ENCODE measurements around the gene CYP4F22. TPM values are rescaled to one million over a fixed set of nuclear protein-coding genes. Genes with fewer than 3 reads are reported as not detected.
"Not testable (repeated sequence)": the region's sequence is repeated elsewhere in the genome, so short reads cannot be mapped to it uniquely, and the experiment has no call there.

CYP4F22 gene
- total and polyA plus RNA-seq, 5 donors = not detected

GRCh38 chr19:15495151-15495550, 13.2 kb upstream of the CYP4F22 start:
- Histone ChIP-seq H3K9me3 (ENCODE audit: control insufficient read depth, low read length) (no peaks in the 10 kb centered on the region), H3K4me1 (ENCODE audit: control insufficient read depth, insufficient read depth, low read length) (no peaks in the 10 kb centered on the region), H3K27ac (ENCODE audit: low read length) (no peak overlapping the region), H3K4me3 (ENCODE audit: low read length) (no peak overlapping the region), H3K27me3 (ENCODE audit: control insufficient read depth, insufficient read depth) (no peaks in the 10 kb centered on the region)
- WGBS = 87% methylated on average over 1 of the region's 1 CpG
- DNase-seq = no peak
- ATAC-seq = no peak
- intact Hi-C loops (cut with DNase I) = no loop called here

GRCh38 chr19:15498156-15498858, 10.0 kb upstream of the CYP4F22 start:
- no peaks in the 10 kb centered on the region for H3K4me1 ChIP-seq (ENCODE audit: control insufficient read depth, insufficient read depth, low read length)
- intact Hi-C loops (cut with DNase I) = no loop called here
- no peaks in the 10 kb centered on the region for H3K27me3 ChIP-seq (ENCODE audit: control insufficient read depth, insufficient read depth)
- ATAC-seq = no peak
- H3K27ac ChIP-seq (ENCODE audit: low read length) = no peak overlapping the region
- DNase-seq = no peak
- H3K9me3 ChIP-seq (ENCODE audit: control insufficient read depth, low read length) = no peaks in the 10 kb centered on the region
- WGBS = 67% methylated on average over 10 of the region's 10 CpGs
- no peak overlapping the region for H3K4me3 ChIP-seq (ENCODE audit: low read length)

GRCh38 chr19:15498910-15499309, 9.4 kb upstream of the CYP4F22 start:
- Histone ChIP-seq H3K4me3 (ENCODE audit: low read length) (no peak overlapping the region), H3K9me3 (ENCODE audit: control insufficient read depth, low read length) (no peaks in the 10 kb centered on the region), H3K27me3 (ENCODE audit: control insufficient read depth, insufficient read depth) (no peaks in the 10 kb centered on the region), H3K4me1 (ENCODE audit: control insufficient read depth, insufficient read depth, low read length) (no peaks in the 10 kb centered on the region), H3K27ac (ENCODE audit: low read length) (no peak overlapping the region)
- DNase-seq (no peak), ATAC-seq (no peak)
- 54% methylated on average over 6 of the region's 6 CpGs for WGBS
- intact Hi-C loops (cut with DNase I) = no loop called here

- intact Hi-C loops (cut with DNase I) = no loop called here
- no peak for ATAC-seq
- Histone ChIP-seq H3K4me1 (ENCODE audit: control insufficient read depth, insufficient read depth, low read length) (no peaks in the 10 kb centered on the region), H3K4me3 (ENCODE audit: low read length) (no peak overlapping the region), H3K27ac (ENCODE audit: low read length) (no peak overlapping the region), H3K9me3 (ENCODE audit: control insufficient read depth, low read length) (no peaks in the 10 kb centered on the region), H3K27me3 (ENCODE audit: control insufficient read depth, insufficient read depth) (no peaks in the 10 kb centered on the region)
- 40% methylated on average over 1 of the region's 1 CpG for WGBS
- no peak for DNase-seq
These were observed 6.7 kb upstream of the CYP4F22 start for GRCh38 chr19:15501596-15501995.

- intact Hi-C loops (cut with DNase I) = no loop called here
- Histone ChIP-seq H3K27me3 (ENCODE audit: control insufficient read depth, insufficient read depth) (no peaks in the 10 kb centered on the region), H3K27ac (ENCODE audit: low read length) (no peak overlapping the region), H3K4me1 (ENCODE audit: control insufficient read depth, insufficient read depth, low read length) (no peaks in the 10 kb centered on the region), H3K4me3 (ENCODE audit: low read length) (no peak overlapping the region), H3K9me3 (ENCODE audit: control insufficient read depth, low read length) (no peaks in the 10 kb centered on the region)
- DNase-seq = no peak
- 54% methylated on average over 1 of the region's 1 CpG for WGBS
- ATAC-seq = no peak
These were observed 6.1 kb upstream of the CYP4F22 start for GRCh38 chr19:15502264-15502663.

- H3K27me3 ChIP-seq (ENCODE audit: control insufficient read depth, insufficient read depth) = no peaks in the 10 kb centered on the region
- ATAC-seq = no peak
- 65% methylated on average over 5 of the region's 5 CpGs for WGBS
- intact Hi-C loops (cut with DNase I) = no loop called here
- H3K27ac ChIP-seq (ENCODE audit: low read length) = no peak overlapping the region
- H3K9me3 ChIP-seq (ENCODE audit: control insufficient read depth, low read length) = no peaks in the 10 kb centered on the region
- H3K4me3 ChIP-seq (ENCODE audit: low read length) = no peak overlapping the region
- H3K4me1 ChIP-seq (ENCODE audit: control insufficient read depth, insufficient read depth, low read length) = no peaks in the 10 kb centered on the region
- no peak for DNase-seq
These were observed 2.2 kb upstream of the CYP4F22 start for GRCh38 chr19:15506074-15506571.

- intact Hi-C loops (cut with DNase I) = no loop called here
- H3K9me3 ChIP-seq (ENCODE audit: control insufficient read depth, low read length) = no peaks in the 10 kb centered on the region
- ATAC-seq (no peak), DNase-seq (no peak)
- no peaks in the 10 kb centered on the region for H3K27me3 ChIP-seq (ENCODE audit: control insufficient read depth, insufficient read depth)
- 57% methylated on average over 14 of the region's 14 CpGs for WGBS
- no peak overlapping the region for H3K4me3 ChIP-seq (ENCODE audit: low read length)
- no peak overlapping the region for H3K27ac ChIP-seq (ENCODE audit: low read length)
- H3K4me1 ChIP-seq (ENCODE audit: control insufficient read depth, insufficient read depth, low read length) = no peaks in the 10 kb centered on the region
These were observed 974 bp upstream of the CYP4F22 start for GRCh38 chr19:15507068-15508034.

- DNase-seq = no peak
- Histone ChIP-seq H3K4me1 (ENCODE audit: control insufficient read depth, insufficient read depth, low read length) (no peaks in the 10 kb centered on the region), H3K27me3 (ENCODE audit: control insufficient read depth, insufficient read depth) (no peaks in the 10 kb centered on the region), H3K4me3 (ENCODE audit: low read length) (no peak overlapping the region), H3K27ac (ENCODE audit: low read length) (no peak overlapping the region), H3K9me3 (ENCODE audit: control insufficient read depth, low read length) (no peaks in the 10 kb centered on the region)
- WGBS = 89% methylated on average over 19 of the region's 19 CpGs
- no peak for ATAC-seq
- intact Hi-C loops (cut with DNase I) = no loop called here
These were observed 3.5 kb downstream of the CYP4F22 start for GRCh38 chr19:15511671-15512424.

GRCh38 chr19:15515227-15515625, 6.9 kb downstream of the CYP4F22 start:
- H3K9me3 ChIP-seq (ENCODE audit: control insufficient read depth, low read length); H3K4me3 ChIP-seq (ENCODE audit: low read length); H3K27ac ChIP-seq (ENCODE audit: low read length); H3K27me3 ChIP-seq (ENCODE audit: control insufficient read depth, insufficient read depth); DNase-seq; ATAC-seq; intact Hi-C loops (cut with DNase I); H3K4me1 ChIP-seq (ENCODE audit: control insufficient read depth, insufficient read depth, low read length): not testable (repeated sequence)
- WGBS = 89% methylated on average over 9 of the region's 9 CpGs

- WGBS = 88% methylated on average over 3 of the region's 3 CpGs
- H3K27me3 ChIP-seq (ENCODE audit: control insufficient read depth, insufficient read depth) = no peaks in the 10 kb centered on the region
- no peaks in the 10 kb centered on the region for H3K4me1 ChIP-seq (ENCODE audit: control insufficient read depth, insufficient read depth, low read length)
- H3K27ac ChIP-seq (ENCODE audit: low read length) = no peak overlapping the region
- H3K4me3 ChIP-seq (ENCODE audit: low read length) = no peak overlapping the region
- intact Hi-C loops (cut with DNase I) = no loop called here
- no peaks in the 10 kb centered on the region for H3K9me3 ChIP-seq (ENCODE audit: control insufficient read depth, low read length)
- ATAC-seq (no peak), DNase-seq (no peak)
These were observed 8.0 kb downstream of the CYP4F22 start for GRCh38 chr19:15516363-15516762.

GRCh38 chr19:15517778-15518177, 9.5 kb downstream of the CYP4F22 start:
- intact Hi-C loops (cut with DNase I) = no loop called here
- Histone ChIP-seq H3K4me3 (ENCODE audit: low read length) (no peak overlapping the region), H3K27me3 (ENCODE audit: control insufficient read depth, insufficient read depth) (no peaks in the 10 kb centered on the region), H3K4me1 (ENCODE audit: control insufficient read depth, insufficient read depth, low read length) (no peaks in the 10 kb centered on the region), H3K27ac (ENCODE audit: low read length) (no peak overlapping the region), H3K9me3 (ENCODE audit: control insufficient read depth, low read length) (no peaks in the 10 kb centered on the region)
- WGBS = 85% methylated on average over 1 of the region's 1 CpG
- DNase-seq = no peak
- no peak for ATAC-seq

All from right cardiac atrium (tissue), 5 donors.